Measurements from ENCODE around the gene WNK2.

GRCh38 chr9:93260263-93261066, 76.5 kb downstream of the WNK2 start:
- TF ChIP-seq CTCF (IDR thresholded peaks at IDR 0.05), result no peak
- no peak for TF ChIP-seq POLR2A (IDR thresholded peaks at IDR 0.05)
